GM12801 (cell line): ENCODE measurements around the gene GINS2.

Experiments used
- CTCF ChIP-seq: IDR thresholded peaks from one replicate; pipeline ENCODE4 v1.5.1; 2011; ENCODE audit warnings: control low read depth; ENCODE audit not compliant: insufficient read length; ENCODE audit errors: extremely low read depth

The GINS2 gene

GRCh38 chr16:85673529-85674417, 15.0 kb downstream of the GINS2 start:
- no peak for TF ChIP-seq CTCF

GRCh38 chr16:85670840-85671239, 17.9 kb downstream of the GINS2 start:
- TF ChIP-seq CTCF: no peak

GRCh38 chr16:85668676-85669424, 19.9 kb downstream of the GINS2 start:
- TF ChIP-seq CTCF: no peak

GRCh38 chr16:85667841-85668413, 20.8 kb downstream of the GINS2 start:
- no peak for TF ChIP-seq CTCF

- TF ChIP-seq CTCF: no peak
These were observed 21.5 kb downstream of the GINS2 start for GRCh38 chr16:85667261-85667660.

GRCh38 chr16:85665929-85666328, 22.8 kb downstream of the GINS2 start:
- no peak for TF ChIP-seq CTCF

GRCh38 chr16:85665373-85665740, 23.4 kb downstream of the GINS2 start:
- TF ChIP-seq CTCF: no peak
